OCI-LY7 (cell line): ENCODE measurements around the gene MAP2K2. TPM values are rescaled to one million over a fixed set of nuclear protein-coding genes. Genes with fewer than 3 reads are reported as not detected.

ENCODE experiments used
- BruUV-seq: library from RNA; stranded (reverse); fragments of 400-500 nt; replicated peaks from 2 replicates; lab custom pipeline; 2021; lab: Mats Ljungman, UMichigan
- CTCF ChIA-PET: fragments of 300-600 bp; sonication (Branson Sonifier 250); formaldehyde crosslinking; loops from one replicate; lab custom pipeline; 2022; ENCODE audit warnings: antibody characterized with exemption; ENCODE audit not compliant: unreplicated experiment; lab: Charles Lee
- POLR2A ChIA-PET: fragments of 300-600 bp; sonication (Branson Sonifier 250); formaldehyde crosslinking; loops from one replicate; lab custom pipeline; 2022; ENCODE audit warnings: antibody characterized with exemption; lab: Charles Lee
- DNase-seq: peaks from one replicate; pipeline ENCODE4 v3.0.0-alpha.2; 2015; ENCODE audit warnings: low spot score
- H2AFZ ChIP-seq: fragments of 200-600 bp; sonication (generic), shearing (Covaris generic); 2 replicates; pipeline ENCODE4 v1.6.1; 2014; ENCODE audit warnings: mild to moderate bottlenecking, antibody characterized with exemption, low read length, moderate library complexity
- H3K27ac ChIP-seq: fragments of 200-600 bp; sonication (generic); 2 replicates; pipeline ENCODE4 v1.5.1; 2014; ENCODE audit warnings: mixed run types, low read depth, mild to moderate bottlenecking, moderate library complexity, low read length, inconsistent platforms; ENCODE audit not compliant: poor library complexity, severe bottlenecking
- H3K36me3 ChIP-seq: fragments of 200-600 bp; sonication (generic); 2 replicates; pipeline ENCODE4 v1.6.1; 2014; ENCODE audit warnings: mild to moderate bottlenecking, antibody characterized with exemption, low read length, moderate library complexity, mixed read lengths; ENCODE audit not compliant: insufficient read depth
- H3K4me1 ChIP-seq: fragments of 200-600 bp; sonication (generic); 2 replicates; pipeline ENCODE4 v1.5.1; 2014; ENCODE audit warnings: mild to moderate bottlenecking, low read length; ENCODE audit not compliant: insufficient read depth, poor library complexity, severe bottlenecking
- H3K4me2 ChIP-seq: fragments of 200-600 bp; sonication (generic); 2 replicates; pipeline ENCODE4 v1.6.1; 2014; ENCODE audit warnings: mild to moderate bottlenecking, low read length
- H3K4me3 ChIP-seq: fragments of 200-600 bp; sonication (generic); 2 replicates; pipeline ENCODE4 v1.5.1; 2014; ENCODE audit warnings: mild to moderate bottlenecking, low read depth, low read length; ENCODE audit not compliant: poor library complexity, severe bottlenecking
- H3K79me2 ChIP-seq: fragments of 200-600 bp; sonication (generic); 2 replicates; pipeline ENCODE4 v1.6.1; 2016; ENCODE audit warnings: low read depth, mild to moderate bottlenecking, low read length, moderate library complexity, mixed read lengths; ENCODE audit not compliant: insufficient read depth
- H3K9me2 ChIP-seq: fragments of 200-600 bp; sonication (generic); 2 replicates; pipeline ENCODE4 v1.6.1; 2016; ENCODE audit warnings: mild to moderate bottlenecking, low read length, mixed read lengths; ENCODE audit not compliant: insufficient read depth
- H3K9me3 ChIP-seq: fragments of 200-600 bp; sonication (generic); 2 replicates; pipeline ENCODE4 v1.6.1; 2014; ENCODE audit warnings: mild to moderate bottlenecking, mixed run types, low read length, mixed read lengths
- H4K20me1 ChIP-seq: fragments of 200-600 bp; sonication (generic); 2 replicates; pipeline ENCODE4 v1.6.1; 2014; ENCODE audit warnings: mild to moderate bottlenecking, antibody characterized with exemption, low read length, moderate library complexity, mixed read lengths; ENCODE audit not compliant: insufficient read depth
- CTCF ChIP-seq: fragments of 200-600 bp; sonication (generic); conservative IDR thresholded peaks from 2 replicates; pipeline ENCODE4 v1.5.1; 2014; ENCODE audit warnings: mild to moderate bottlenecking, antibody characterized with exemption, low read length, moderate library complexity, mixed read lengths
- EZH2phosphoT487 ChIP-seq: fragments of 200-600 bp; sonication (generic); IDR thresholded peaks from 2 replicates; pipeline ENCODE4 v1.6.1; 2018; ENCODE audit warnings: low read depth, borderline replicate concordance, mild to moderate bottlenecking, mixed run types, antibody characterized with exemption, low read length, moderate library complexity, mixed read lengths
- intact Hi-C: fragments of 100-400 bp; cut with micrococcal nuclease; formaldehyde crosslinking; loops from one replicate; pipeline ENCODE4 v1.10.0; 2022; ENCODE audit not compliant: unreplicated experiment
- total RNA-seq, 2 experiments: library from RNA; depleted of rRNA in 1 of 2; stranded (reverse); fragments of >200 nt in 1 of 2; shearing (Covaris generic) in 1 of 2; gene quantifications; 2 replicates each; pipeline ENCODE4 v1.2.3, GENCODE V29; 2014 to 2022

MAP2K2 gene
- total RNA-seq, 2 experiments from 2014 or later, result 105 to 116 TPM

GRCh38 chr19:4044990-4045465 is 78.9 kb downstream of the MAP2K2 start:
- H2AFZ ChIP-seq, result no peak overlapping the region
- ChIA-PET CTCF (no interaction called here), POLR2A (interaction anchor here (0.6 to 0.7 kb wide), 3 partner anchors 14 to 73 kb away, joined by 3 to 4 read pairs (median 4); no protein-coding TSS in a partner anchor)
- H3K9me2 ChIP-seq, result no peaks in the 10 kb centered on the region
- BruUV-seq, result no TSS peak
- DNase-seq, result no peak
- peaks cover 42% of the 10 kb centered on the region for H3K79me2 ChIP-seq
- TF ChIP-seq EZH2phosphoT487 (no peak), CTCF (no peak)
- H4K20me1 ChIP-seq, result no peaks in the 10 kb centered on the region; the same call in 1 of the 2 replicates
- peaks cover 75% of the 10 kb centered on the region for H3K36me3 ChIP-seq
- no peak overlapping the region for H3K4me3 ChIP-seq
- intact Hi-C loops, result no loop called here
- H3K9me3 ChIP-seq, result no peaks in the 10 kb centered on the region
- H3K4me2 ChIP-seq, result no peak overlapping the region
- no peaks in the 10 kb centered on the region for H3K4me1 ChIP-seq
- H3K27ac ChIP-seq, result no peak overlapping the region

- Histone ChIP-seq H3K4me2 (no peak overlapping the region), H3K36me3 (peaks cover 68% of the 10 kb centered on the region), H3K27ac (no peak overlapping the region), H3K79me2 (peaks cover 34% of the 10 kb centered on the region), H3K9me3 (no peaks in the 10 kb centered on the region), H3K4me1 (no peaks in the 10 kb centered on the region), H3K9me2 (no peaks in the 10 kb centered on the region), H3K4me3 (no peak overlapping the region), H2AFZ (no peak overlapping the region), H4K20me1 (no peaks in the 10 kb centered on the region; the same call in 1 of the 2 replicates)
- DNase-seq, result no peak
- TF ChIP-seq EZH2phosphoT487 (no peak), CTCF (no peak)
- intact Hi-C loops, result no loop called here
- BruUV-seq, result no TSS peak
- ChIA-PET CTCF (no interaction called here), POLR2A (interaction anchor here (0.7 kb wide), 2 partner anchors 13 to 43 kb away, joined by 3 to 4 read pairs; no protein-coding TSS in a partner anchor)
Measured at GRCh38 chr19:4043966-4044715, 79.8 kb downstream of the MAP2K2 start.

- Histone ChIP-seq H3K4me1 (no peaks in the 10 kb centered on the region), H3K9me2 (no peaks in the 10 kb centered on the region), H3K4me3 (no peak overlapping the region), H2AFZ (no peak overlapping the region), H3K4me2 (no peak overlapping the region), H4K20me1 (no peaks in the 10 kb centered on the region; the same call in 1 of the 2 replicates), H3K36me3 (peaks cover 63% of the 10 kb centered on the region), H3K79me2 (peaks cover 31% of the 10 kb centered on the region), H3K9me3 (no peaks in the 10 kb centered on the region), H3K27ac (no peak overlapping the region)
- no TSS peak for BruUV-seq
- no peak for DNase-seq
- POLR2A ChIA-PET, result no interaction called here
- TF ChIP-seq EZH2phosphoT487, result no peak
- no peak for TF ChIP-seq CTCF
- CTCF ChIA-PET, result no interaction called here
- intact Hi-C loops, result no loop called here
Measured at GRCh38 chr19:4043401-4043800, 80.5 kb downstream of the MAP2K2 start.
